ENCODE results near the gene ANO10.

- TF ChIP-seq CTCF (IDR thresholded peaks at IDR 0.05; ENCODE audit: poor library complexity, severe bottlenecking), result no peak
- no peak for TF ChIP-seq SMC3 (conservative IDR thresholded peaks at IDR 0.05; ENCODE audit: poor library complexity)
- no peak for TF ChIP-seq EP300 (conservative IDR thresholded peaks at IDR 0.05; ENCODE audit: poor library complexity, severe bottlenecking)
- TF ChIP-seq EZH2 (IDR thresholded peaks at IDR 0.05; ENCODE audit: borderline replicate concordance, insufficient read depth, low read length, poor library complexity, severe bottlenecking), result no peak
- no peak for TF ChIP-seq RAD21 (conservative IDR thresholded peaks at IDR 0.05)
- no peak for TF ChIP-seq POLR2AphosphoS5 (IDR thresholded peaks at IDR 0.05)
- no peak for TF ChIP-seq MXI1 (conservative IDR thresholded peaks at IDR 0.05; ENCODE audit: poor library complexity, severe bottlenecking)
- no peak for TF ChIP-seq TAF1 (IDR thresholded peaks at IDR 0.05; ENCODE audit: low read depth)
Measured at GRCh38 chr3:43400781-43401730, 220.8 kb downstream of the ANO10 start.

All from neural cell (in vitro differentiated cells).